Suppressor macrophage (primary cell): ENCODE measurements around the gene NLK.
A peak's percentile ranks its signal among the peaks of the same experiment; 100 is the strongest.
"Not testable (repeated sequence)": the region's sequence is repeated elsewhere in the genome, so short reads cannot be mapped to it uniquely, and the experiment has no call there.

Experiments used
- DNase-seq, 4 experiments: peaks; one replicate each; pipeline ENCODE4 v3.0.0-alpha.2; 2020 to 2022

The NLK gene

GRCh38 chr17:28159004-28159403 is 116.5 kb downstream of the NLK start:
- DNase-seq, result no peak

GRCh38 chr17:28159924-28160323 is 117.4 kb downstream of the NLK start:
- no peak for DNase-seq

- no peak for DNase-seq
These were observed 118.1 kb downstream of the NLK start for GRCh38 chr17:28160610-28161009.

- DNase-seq, result peak; percentile 7 to 66 (median 34)
These were observed 118.8 kb downstream of the NLK start for GRCh38 chr17:28161311-28161710.

GRCh38 chr17:28166478-28166877 is 124.0 kb downstream of the NLK start:
- DNase-seq, result no peak

- peak in 3 of 4 experiments; percentile 13 to 36 (median 34) for DNase-seq
These were observed 127.3 kb downstream of the NLK start for GRCh38 chr17:28169621-28170349.

- peak in 1 of 4 experiments; percentile 11 for DNase-seq
These were observed 128.3 kb downstream of the NLK start for GRCh38 chr17:28170771-28171170.

GRCh38 chr17:28173031-28173561 is 130.6 kb downstream of the NLK start:
- DNase-seq, result no peak

GRCh38 chr17:28173801-28174200 is 131.3 kb downstream of the NLK start:
- DNase-seq, result no peak

GRCh38 chr17:28174352-28175046 is 132.0 kb downstream of the NLK start:
- DNase-seq, result peak in 2 of 4 experiments; percentile 24 to 27

GRCh38 chr17:28177351-28177750 is 134.9 kb downstream of the NLK start:
- DNase-seq, result no peak

- peak; percentile 17 to 61 (median 54) for DNase-seq
These were observed 136.3 kb downstream of the NLK start for GRCh38 chr17:28178800-28179199.

- DNase-seq, result no peak
These were observed 138.0 kb downstream of the NLK start for GRCh38 chr17:28180449-28180848.

GRCh38 chr17:28181568-28181967 is 139.1 kb downstream of the NLK start:
- DNase-seq, result no peak

GRCh38 chr17:28182559-28182958 is 140.1 kb downstream of the NLK start:
- no peak for DNase-seq

GRCh38 chr17:28185658-28186057 is 143.2 kb downstream of the NLK start:
- no peak for DNase-seq

GRCh38 chr17:28186472-28186871 is 144.0 kb downstream of the NLK start:
- not testable (repeated sequence) for DNase-seq

- DNase-seq, result no peak
These were observed 145.5 kb downstream of the NLK start for GRCh38 chr17:28187931-28188330.

GRCh38 chr17:28188841-28189263 is 146.4 kb downstream of the NLK start:
- DNase-seq, result no peak

- no peak for DNase-seq
These were observed 147.2 kb downstream of the NLK start for GRCh38 chr17:28189667-28190066.

GRCh38 chr17:28191018-28191417 is 148.5 kb downstream of the NLK start:
- no peak for DNase-seq

- peak; percentile 68 to 80 (median 78) for DNase-seq
These were observed 150.8 kb downstream of the NLK start for GRCh38 chr17:28193241-28193640.

- peak; percentile 21 to 68 (median 52) for DNase-seq
These were observed 151.9 kb downstream of the NLK start for GRCh38 chr17:28194382-28194781.

GRCh38 chr17:28196636-28197035 is 154.2 kb downstream of the NLK start:
- DNase-seq, result peak; percentile 24 to 53 (median 46)
